GM10248 (cell line): ENCODE measurements around the gene CSDE1.

Experiments
- CTCF ChIA-PET: fragments of 300-600 bp; sonication (Branson Sonifier 250); formaldehyde crosslinking; extraction: SDS; loops from one replicate; lab custom pipeline; 2021; ENCODE audit warnings: antibody characterized with exemption; lab: Yijun Ruan, JAX
- POLR2A ChIA-PET: fragments of 350-650 bp; sonication (Branson Sonifier 250); formaldehyde crosslinking; extraction: SDS; loops from one replicate; lab custom pipeline; 2020; ENCODE audit warnings: antibody characterized with exemption; lab: Yijun Ruan, JAX
- DNase-seq: peaks from one replicate; pipeline ENCODE4 v3.0.0; 2012; ENCODE audit errors: extremely low spot score
- CTCF ChIP-seq: IDR thresholded peaks from 2 replicates; pipeline ENCODE4 v1.5.1; 2012; ENCODE audit warnings: mild to moderate bottlenecking, low read depth; ENCODE audit errors: extremely low read depth, missing control alignments, control extremely low read depth

The CSDE1 gene

DNA sequence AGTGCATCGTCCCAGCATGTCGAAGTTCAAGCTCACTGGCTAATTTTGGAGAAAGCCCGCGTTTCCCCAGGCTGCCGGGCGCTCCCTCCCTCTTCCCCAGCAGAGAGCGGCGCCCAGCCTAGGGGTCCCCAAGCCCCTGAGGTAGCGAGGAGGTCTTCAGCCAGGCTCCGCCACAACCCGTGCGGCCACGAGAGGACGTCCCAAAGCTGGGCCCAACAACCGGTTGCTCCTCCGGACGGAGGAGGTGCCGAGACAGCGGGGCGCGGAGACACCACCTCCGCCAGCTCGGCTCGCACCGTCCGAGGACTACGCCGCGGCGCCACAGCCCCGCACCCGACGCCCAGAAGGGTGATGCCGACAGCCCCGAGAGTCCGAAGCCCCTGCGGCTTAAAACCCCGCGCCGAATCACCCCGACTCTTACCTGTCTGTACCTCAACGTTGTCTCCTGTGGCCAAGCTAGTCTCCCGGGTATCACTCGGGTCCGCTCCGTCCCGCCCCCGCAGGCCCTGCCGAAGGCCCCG, 88.2 kb downstream of the CSDE1 start, which contains the start of gene DENND2C:
TSS of gene DENND2C (minus strand) at position 488 of the 521 bp plus-strand sequence. CDS start 44,065 bp downstream, outside the sequence.
- ChIA-PET CTCF (interaction anchor here (1.0 to 5.6 kb wide), 4 partner anchors 11 to 322 kb away, joined by 4 to 39 read pairs (median 4); partner anchors contain the start of gene NRAS), POLR2A (interaction anchor here (0.6 kb wide), 1 partner anchor 28 kb away, joined by 4 read pairs; no protein-coding TSS in a partner anchor)
- no peak for TF ChIP-seq CTCF
- DNase-seq, result no peak

DNA sequence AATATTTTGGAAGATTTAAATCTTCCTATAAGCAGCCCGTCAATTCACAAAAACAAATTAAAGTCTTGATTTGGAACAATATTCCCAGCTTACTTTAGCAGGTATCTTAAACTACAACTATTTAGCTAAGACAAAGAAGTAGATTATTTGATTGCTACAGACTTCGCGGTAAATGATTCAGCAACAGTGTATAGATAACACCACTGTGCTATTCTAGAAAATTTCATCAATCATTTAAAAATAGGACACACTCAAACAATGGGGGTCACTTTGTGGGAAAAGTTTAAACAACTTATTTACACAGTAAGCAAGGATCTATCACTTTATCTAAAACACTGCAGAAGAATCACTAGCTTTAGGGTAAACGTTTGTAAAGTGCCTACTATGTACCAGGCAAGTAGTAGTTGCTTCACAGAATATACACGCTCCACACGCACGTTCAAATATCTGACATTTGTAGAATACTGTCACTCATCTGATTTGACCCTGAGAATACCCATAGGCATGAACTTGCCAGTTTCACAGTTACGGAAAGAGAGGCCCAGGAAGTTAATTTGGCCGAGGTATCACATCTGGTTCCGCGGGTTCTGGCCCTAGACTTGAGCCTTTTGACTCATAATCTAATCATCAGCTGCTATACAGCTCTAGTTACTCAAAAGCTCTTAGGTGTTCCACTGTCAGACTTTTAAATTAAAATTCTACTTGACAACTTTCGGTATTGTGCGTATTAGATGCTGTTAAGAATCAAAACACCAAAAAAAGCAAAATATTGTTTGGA, 88.8 kb downstream of the CSDE1 start:
- DNase-seq, result no peak
- CTCF ChIA-PET, result interaction anchor here (1.0 to 5.6 kb wide), 6 partner anchors 10 to 322 kb away, joined by 3 to 39 read pairs (median 4); no protein-coding TSS in a partner anchor
- TF ChIP-seq CTCF, result no peak
- POLR2A ChIA-PET, result interaction anchor here (0.6 kb wide), 1 partner anchor 29 kb away, joined by 4 read pairs; no protein-coding TSS in a partner anchor

- ChIA-PET POLR2A (no interaction called here), CTCF (interaction anchor here (1.0 to 5.6 kb wide), 4 partner anchors 11 to 321 kb away, joined by 3 to 39 read pairs (median 4); no protein-coding TSS in a partner anchor)
- TF ChIP-seq CTCF, result no peak
- DNase-seq, result no peak
Measured at GRCh38 chr1:114668373-114668772, 89.4 kb downstream of the CSDE1 start.

- TF ChIP-seq CTCF, result no peak
- POLR2A ChIA-PET, result no interaction called here
- DNase-seq, result no peak
- CTCF ChIA-PET, result no interaction called here
Measured at GRCh38 chr1:114666954-114667353, 90.8 kb downstream of the CSDE1 start.
